Prostate gland (tissue), 2 donors: ENCODE results near the gene NKD2. TPM values are rescaled to one million over a fixed set of nuclear protein-coding genes. Genes with fewer than 3 reads are reported as not detected.

Experiments used
- DNase-seq: peaks from one replicate; pipeline ENCODE4 v3.0.0-alpha.2; 2019; ENCODE audit warnings: low spot score
- H3K27ac ChIP-seq, 2 donors: fragments of 200-600 bp; sonication (generic); 2 replicates each; pipeline ENCODE4 v1.5.1; 2017 to 2019
- H3K27me3 ChIP-seq: fragments of 200-600 bp; sonication (generic); replicated peaks from 2 replicates; pipeline ENCODE4 v1.5.1; 2019; ENCODE audit not compliant: insufficient read depth
- H3K36me3 ChIP-seq, 2 donors: fragments of 200-600 bp; sonication (generic); 1 replicate in 1 of 2; 2 replicates in 1 of 2; pipeline versions ENCODE4 v1.5.1 to v1.8.1; 2017 to 2019
- H3K4me1 ChIP-seq: fragments of 200-600 bp; sonication (generic); replicated peaks from 2 replicates; pipeline ENCODE4 v1.5.1; 2019
- H3K4me3 ChIP-seq, 2 donors: fragments of 200-600 bp; sonication (generic); 2 replicates each; pipeline ENCODE4 v1.5.1; 2017 to 2019
- H3K9me3 ChIP-seq: fragments of 200-600 bp; sonication (generic); 2 replicates; pipeline ENCODE4 v1.5.1; 2017
- POLR2A ChIP-seq: fragments of 450-650 bp; IDR thresholded peaks from one replicate; pipeline ENCODE4 v1.6.1; 2016; ENCODE audit warnings: antibody characterized with exemption, mild to moderate bottlenecking
- POLR2AphosphoS5 ChIP-seq: sonication (generic); formaldehyde crosslinking; IDR thresholded peaks from one replicate; pipeline ENCODE4 v1.6.1; 2017; ENCODE audit warnings: antibody characterized with exemption
- WGBS: methylation state at CpG from one replicate; pipeline ENCODE4 v1.1.5; 2018; 5-methylcytosine and 5-hydroxymethylcytosine counted together
- intact Hi-C: fragments of 100-400 bp; cut with DNase I; formaldehyde crosslinking; loops from one replicate; pipeline ENCODE4 v1.14.2; 2022
- total RNA-seq, 2 donors: library from RNA; depleted of rRNA; stranded (reverse); fragments of >200 nt; gene quantifications; one replicate each; pipeline ENCODE4 v1.1.0, GENCODE V29; 2016
- TF ChIP-seq, protein P1 (sequence below), 4 experiments: fragments of 200-600 bp in 2 of 4; fragments of 450-650 bp in 2 of 4; sonication (generic) in 2 of 4; IDR thresholded peaks; 1 replicate in 3 of 4; 2 replicates in 1 of 4; pipeline ENCODE4 v1.5.1; 2016 to 2019; ENCODE audit warnings: antibody characterized with exemption in 4 of 4, mild to moderate bottlenecking in 2 of 4, moderate library complexity in 2 of 4

The NKD2 gene, protein sequence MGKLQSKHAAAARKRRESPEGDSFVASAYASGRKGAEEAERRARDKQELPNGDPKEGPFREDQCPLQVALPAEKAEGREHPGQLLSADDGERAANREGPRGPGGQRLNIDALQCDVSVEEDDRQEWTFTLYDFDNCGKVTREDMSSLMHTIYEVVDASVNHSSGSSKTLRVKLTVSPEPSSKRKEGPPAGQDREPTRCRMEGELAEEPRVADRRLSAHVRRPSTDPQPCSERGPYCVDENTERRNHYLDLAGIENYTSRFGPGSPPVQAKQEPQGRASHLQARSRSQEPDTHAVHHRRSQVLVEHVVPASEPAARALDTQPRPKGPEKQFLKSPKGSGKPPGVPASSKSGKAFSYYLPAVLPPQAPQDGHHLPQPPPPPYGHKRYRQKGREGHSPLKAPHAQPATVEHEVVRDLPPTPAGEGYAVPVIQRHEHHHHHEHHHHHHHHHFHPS
- 10 to 100 TPM in 1 of 2 donors, 1 to 10 TPM in 1; 2.9 to 22.1 TPM for total RNA-seq

DNA sequence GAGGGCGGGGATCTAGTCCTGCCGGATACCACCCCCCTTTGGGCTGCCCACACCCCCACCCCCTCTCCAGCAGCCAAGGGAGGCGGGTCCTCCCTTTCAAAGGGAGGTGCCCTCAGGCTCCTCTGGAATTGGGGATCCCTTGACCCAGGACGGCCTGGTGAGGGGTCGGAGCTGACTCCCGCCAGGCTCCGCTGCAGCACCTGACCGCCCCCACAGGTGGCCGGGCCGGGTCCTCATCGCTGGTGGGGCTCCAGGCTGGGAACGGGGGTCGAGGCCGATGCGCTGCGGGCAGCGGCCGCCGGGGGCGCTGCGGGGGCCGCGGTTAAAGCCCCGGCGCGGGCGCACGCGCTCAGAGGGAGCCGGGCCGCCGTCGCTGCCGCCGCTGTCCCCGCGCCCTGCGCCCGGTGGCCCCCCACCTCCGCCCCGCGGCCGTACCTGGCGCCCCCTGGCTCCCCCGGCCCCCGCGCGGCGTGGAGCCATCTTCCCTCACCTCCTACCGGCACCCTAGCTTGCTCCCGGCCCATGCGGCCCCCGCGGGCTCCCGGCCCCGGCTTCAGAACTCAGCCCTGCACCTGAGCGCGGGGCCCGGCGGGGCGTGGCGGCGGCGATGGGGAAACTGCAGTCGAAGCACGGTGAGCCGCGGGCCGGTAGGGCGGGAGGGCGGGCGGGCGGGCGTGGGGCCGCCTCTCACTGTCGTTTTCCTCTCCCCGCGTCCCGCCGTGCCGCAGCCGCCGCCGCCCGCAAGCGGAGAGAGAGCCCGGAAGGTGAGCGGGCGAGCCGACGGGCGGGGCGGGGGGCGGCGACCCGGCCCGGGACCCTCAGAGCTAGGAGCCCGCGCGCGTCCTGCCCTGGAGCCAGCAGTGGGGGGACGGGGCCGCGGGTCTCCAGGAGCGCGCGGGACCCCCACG is at the start of gene NKD2:
Gene NKD2, plus strand, starts transcription at position 352 of the 908 bp plus-strand sequence. Its CDS starts 256 bp downstream, at position 608.
- under 1% methylated on average over 26 of the region's 108 CpGs for WGBS
- H3K4me1 ChIP-seq, result peaks cover 9% of the 10 kb centered on the region
- H3K4me3 ChIP-seq, result peak within 1 kb of the TSS; percentile 39 to 47
- TF ChIP-seq POLR2AphosphoS5 (no peak), POLR2A (no peak)
- TF ChIP-seq, protein P1, sequence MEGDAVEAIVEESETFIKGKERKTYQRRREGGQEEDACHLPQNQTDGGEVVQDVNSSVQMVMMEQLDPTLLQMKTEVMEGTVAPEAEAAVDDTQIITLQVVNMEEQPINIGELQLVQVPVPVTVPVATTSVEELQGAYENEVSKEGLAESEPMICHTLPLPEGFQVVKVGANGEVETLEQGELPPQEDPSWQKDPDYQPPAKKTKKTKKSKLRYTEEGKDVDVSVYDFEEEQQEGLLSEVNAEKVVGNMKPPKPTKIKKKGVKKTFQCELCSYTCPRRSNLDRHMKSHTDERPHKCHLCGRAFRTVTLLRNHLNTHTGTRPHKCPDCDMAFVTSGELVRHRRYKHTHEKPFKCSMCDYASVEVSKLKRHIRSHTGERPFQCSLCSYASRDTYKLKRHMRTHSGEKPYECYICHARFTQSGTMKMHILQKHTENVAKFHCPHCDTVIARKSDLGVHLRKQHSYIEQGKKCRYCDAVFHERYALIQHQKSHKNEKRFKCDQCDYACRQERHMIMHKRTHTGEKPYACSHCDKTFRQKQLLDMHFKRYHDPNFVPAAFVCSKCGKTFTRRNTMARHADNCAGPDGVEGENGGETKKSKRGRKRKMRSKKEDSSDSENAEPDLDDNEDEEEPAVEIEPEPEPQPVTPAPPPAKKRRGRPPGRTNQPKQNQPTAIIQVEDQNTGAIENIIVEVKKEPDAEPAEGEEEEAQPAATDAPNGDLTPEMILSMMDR (IDR thresholded peaks at IDR 0.05), result peak; percentile 30 to 77 (median 58)
- no peak for DNase-seq
- no peak within 1 kb of the TSS for H3K27ac ChIP-seq
- intact Hi-C loops, result loop anchor here (5.0 kb wide), 1 partner anchor 129 kb away; no protein-coding TSS in a partner anchor
- no peaks in the 10 kb centered on the region for H3K27me3 ChIP-seq
- no peaks in the 10 kb centered on the region for H3K36me3 ChIP-seq
- H3K9me3 ChIP-seq, result no peaks in the 10 kb centered on the region

DNA sequence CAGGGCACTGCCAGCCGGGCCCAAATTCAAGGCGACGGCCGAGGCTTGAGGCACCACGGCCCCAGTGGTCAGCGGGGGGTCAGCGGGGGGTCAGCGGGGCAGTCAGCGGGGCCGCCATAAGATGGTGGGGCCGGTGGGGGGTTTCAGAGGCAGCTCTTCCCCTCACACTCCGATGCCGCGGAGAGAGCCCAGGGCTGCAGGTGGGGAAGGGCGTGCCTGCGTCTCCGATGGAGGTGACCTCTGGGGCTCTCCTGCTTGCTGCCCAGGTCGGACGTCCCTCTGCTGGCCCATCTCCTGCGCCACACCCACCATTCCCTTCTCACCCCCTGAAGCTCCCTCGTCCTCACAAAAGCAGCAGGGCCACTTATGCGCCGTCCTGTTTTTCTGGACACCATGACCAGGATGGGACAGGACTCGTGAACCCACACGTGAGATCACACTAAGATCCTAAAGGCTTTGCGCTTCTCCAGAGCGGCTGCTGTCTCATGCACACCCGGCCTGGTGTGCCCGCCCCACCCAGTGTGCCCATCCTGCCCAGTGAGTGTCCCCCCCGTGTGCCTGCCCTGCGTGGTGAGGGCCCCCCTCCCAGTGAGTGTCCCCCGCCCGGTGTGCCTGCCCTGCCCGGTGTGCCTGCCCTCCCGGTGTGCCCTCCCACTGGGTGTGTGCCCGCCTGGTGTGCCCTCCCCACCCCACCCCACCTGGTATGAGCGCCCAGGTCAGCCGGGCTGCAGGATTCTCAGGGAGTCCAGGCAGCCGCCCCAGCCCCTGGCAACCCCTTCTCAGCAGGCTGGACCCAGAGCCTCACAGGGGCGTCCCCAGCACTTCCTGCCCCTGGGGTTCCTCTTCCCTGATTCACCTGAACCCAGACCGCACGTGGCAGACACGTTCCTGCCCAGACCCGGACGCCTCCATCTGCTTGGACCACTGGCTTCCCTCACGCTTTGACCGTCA is 48.7 kb upstream of the NKD2 start:
- H3K27me3 ChIP-seq, result no peaks in the 10 kb centered on the region
- H3K36me3 ChIP-seq, result no peaks in the 10 kb centered on the region
- H3K9me3 ChIP-seq, result no peaks in the 10 kb centered on the region
- H3K27ac ChIP-seq, result no peak overlapping the region
- DNase-seq, result no peak
- no peak overlapping the region for H3K4me3 ChIP-seq
- 88% methylated on average over 46 of the region's 47 CpGs for WGBS
- TF ChIP-seq POLR2AphosphoS5 (no peak), POLR2A (no peak)
- TF ChIP-seq, protein P1 (IDR thresholded peaks at IDR 0.05), result no peak
- H3K4me1 ChIP-seq, result no peaks in the 10 kb centered on the region
- intact Hi-C loops, result no loop called here

DNA sequence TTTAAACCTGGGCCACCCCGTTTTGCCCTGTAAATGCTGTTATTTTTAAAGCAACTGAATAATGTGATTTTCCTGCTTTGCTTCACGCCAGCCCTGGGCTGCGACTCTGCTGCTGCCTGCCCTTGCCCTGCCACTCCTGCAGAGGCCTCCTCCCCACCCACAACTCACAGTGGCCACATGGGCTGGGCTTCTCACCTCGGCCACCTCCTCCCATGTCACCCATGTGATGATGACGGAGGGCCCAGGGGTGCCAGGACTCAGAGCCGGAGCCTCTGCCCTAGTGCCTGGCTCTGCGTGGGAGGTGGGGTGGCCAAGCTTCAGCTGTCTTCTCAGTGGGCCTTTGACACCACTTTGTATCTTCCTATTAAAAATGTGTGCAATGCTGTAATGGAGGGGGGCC is 48.1 kb upstream of the NKD2 start:
- WGBS, result 80% methylated on average over 7 of the region's 7 CpGs
- DNase-seq, result no peak
- Histone ChIP-seq H3K9me3 (no peaks in the 10 kb centered on the region), H3K27ac (no peak overlapping the region), H3K4me1 (no peaks in the 10 kb centered on the region), H3K27me3 (no peaks in the 10 kb centered on the region), H3K36me3 (no peaks in the 10 kb centered on the region), H3K4me3 (no peak overlapping the region)
- TF ChIP-seq POLR2AphosphoS5 (no peak), POLR2A (no peak)
- TF ChIP-seq, protein P1 (IDR thresholded peaks at IDR 0.05), result no peak
- intact Hi-C loops, result no loop called here

DNA sequence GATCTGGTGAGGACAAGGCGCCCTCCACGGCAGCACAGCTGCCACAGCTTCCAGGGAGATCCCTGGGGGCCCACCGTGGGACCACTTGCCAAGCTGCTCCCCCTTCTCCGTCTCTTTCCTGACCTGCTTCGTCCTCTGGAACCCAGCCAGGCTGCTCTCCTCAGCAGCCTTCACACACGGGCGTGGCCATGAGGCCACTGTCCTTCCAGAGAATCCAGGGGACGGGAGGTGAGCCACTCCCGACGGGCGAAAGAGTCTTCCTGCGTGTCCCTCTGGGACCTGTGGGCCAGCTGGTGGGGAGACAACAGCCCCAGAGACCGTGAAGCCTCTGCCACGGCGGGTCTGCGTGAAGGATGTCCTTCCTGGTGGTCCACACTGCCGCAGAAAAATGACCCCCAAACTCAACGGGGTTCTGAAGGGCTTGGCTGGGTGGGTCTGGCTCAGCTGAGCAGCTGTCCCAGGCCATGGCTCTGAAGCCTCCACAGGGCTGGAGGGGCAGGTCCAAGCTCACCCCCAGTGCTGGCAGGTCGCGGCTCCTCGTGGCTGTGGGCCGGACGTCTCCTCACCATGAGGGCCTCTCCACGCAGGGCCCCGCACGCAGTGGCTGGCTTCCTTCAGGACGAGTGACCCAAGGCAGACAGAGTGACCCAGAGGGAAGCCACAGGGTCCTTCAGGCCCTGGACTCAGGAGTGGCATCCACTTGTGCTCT is 47.4 kb upstream of the NKD2 start:
- no peaks in the 10 kb centered on the region for H3K4me1 ChIP-seq
- no peaks in the 10 kb centered on the region for H3K9me3 ChIP-seq
- H3K36me3 ChIP-seq, result no peaks in the 10 kb centered on the region
- H3K4me3 ChIP-seq, result no peak overlapping the region
- TF ChIP-seq POLR2A, result no peak
- TF ChIP-seq POLR2AphosphoS5, result no peak
- H3K27me3 ChIP-seq, result no peaks in the 10 kb centered on the region
- intact Hi-C loops, result no loop called here
- DNase-seq, result no peak
- H3K27ac ChIP-seq, result no peak overlapping the region
- 82% methylated on average over 20 of the region's 27 CpGs for WGBS
